CD4-positive, alpha-beta T cell (primary cell): Measurements from ENCODE around the gene SMPX. TPM values are rescaled to one million over a fixed set of nuclear protein-coding genes. Genes with fewer than 3 reads are reported as not detected.

ENCODE experiments used
- ATAC-seq: fragments of 200-7000 bp; cut with Tn5 transposase; one replicate; pipeline ENCODE4 v1.10.0; 2022; ENCODE audit warnings: mild to moderate bottlenecking; ENCODE audit not compliant: poor library complexity
- CTCF ChIA-PET: fragments of 350-600 bp; sonication (Branson Sonifier 250); formaldehyde crosslinking; loops from one replicate; lab custom pipeline; 2021; ENCODE audit warnings: antibody characterized with exemption, inconsistent platforms; lab: Charles Lee
- POLR2A ChIA-PET: fragments of 350-600 bp; sonication (Branson Sonifier 250); formaldehyde crosslinking; loops from one replicate; lab custom pipeline; 2021; ENCODE audit warnings: antibody characterized with exemption, inconsistent platforms; lab: Charles Lee
- DNase-seq, 14 experiments: peaks; one replicate each; pipeline ENCODE4 v3.0.0-alpha.2; 2013 to 2020; ENCODE audit warnings: mixed read lengths in 2 of 14
- H3K27ac ChIP-seq, 2 donors: one replicate each; pipeline versions ENCODE4 v1.5.1 to v1.7.0; 2013; ENCODE audit warnings: low read length in 2 of 2, low read depth in 1 of 2, mild to moderate bottlenecking in 1 of 2
- H3K27me3 ChIP-seq, 2 experiments: 1 replicate in 1 of 2; 2 replicates in 1 of 2; pipeline versions ENCODE4 v1.6.1 to v1.7.0; 2013; ENCODE audit warnings: low read length in 2 of 2, control low read depth in 1 of 2, mild to moderate bottlenecking in 1 of 2, moderate library complexity in 1 of 2; ENCODE audit not compliant: insufficient read depth in 2 of 2, control insufficient read depth in 1 of 2
- H3K36me3 ChIP-seq: one replicate; pipeline ENCODE4 v1.6.1; 2013; ENCODE audit warnings: low read length, control low read depth; ENCODE audit not compliant: insufficient read depth
- H3K4me1 ChIP-seq: one replicate; pipeline ENCODE4 v1.6.1; 2013; ENCODE audit warnings: low read length, control low read depth; ENCODE audit not compliant: insufficient read depth
- H3K4me3 ChIP-seq: one replicate; pipeline ENCODE4 v1.5.1; 2013; ENCODE audit warnings: mild to moderate bottlenecking, low read length, moderate library complexity
- H3K9me3 ChIP-seq, 2 experiments: 1 replicate in 1 of 2; 2 replicates in 1 of 2; pipeline versions ENCODE4 v1.6.1 to v1.7.0; 2013; ENCODE audit warnings: low read length in 2 of 2, mild to moderate bottlenecking in 2 of 2, control low read depth in 1 of 2, moderate library complexity in 1 of 2; ENCODE audit not compliant: control insufficient read depth in 1 of 2, insufficient read depth in 1 of 2
- H3K27ac Mint-ChIP-seq: one replicate; pipeline ENCODE4 v1.8.0; 2020; ENCODE audit warnings: mixed read lengths
- H3K27me3 Mint-ChIP-seq: one replicate; pipeline ENCODE4 v1.8.0; 2021; ENCODE audit warnings: mixed read lengths
- H3K36me3 Mint-ChIP-seq: one replicate; pipeline ENCODE4 v1.8.0; 2021; ENCODE audit warnings: low read depth, mixed read lengths
- H3K4me1 Mint-ChIP-seq: one replicate; pipeline ENCODE4 v1.8.0; 2021; ENCODE audit warnings: low read depth, mixed read lengths
- H3K4me3 Mint-ChIP-seq: one replicate; pipeline ENCODE4 v1.8.0; 2020; ENCODE audit warnings: mild to moderate bottlenecking, mixed read lengths
- H3K9me3 Mint-ChIP-seq: one replicate; pipeline ENCODE4 v1.8.0; 2020; ENCODE audit warnings: mixed read lengths
- CTCF ChIP-seq: fragments of 200-600 bp; IDR thresholded peaks from one replicate; pipeline ENCODE4 v1.8.0; 2022; ENCODE audit warnings: antibody characterized with exemption, mild to moderate bottlenecking
- intact Hi-C, 2 experiments: fragments of 100-400 bp; cut with DNase I in 1 of 2; cut with micrococcal nuclease in 1 of 2; formaldehyde crosslinking; loops; one replicate each; pipeline versions ENCODE4 v1.15.1 to v1.9.0; 2023 to 2025; cut with DNase I, micrococcal nuclease
- total RNA-seq, 174 experiments: library from RNA in 2 of 174; stranded (reverse) in 2 of 174; gene quantifications; one replicate each; pipeline ENCODE4 v1.2.3 and lab custom pipeline; 2021 to 2026

SMPX gene
- total RNA-seq, 2 experiments from 2014 or later, result not detected

- H3K4me1 ChIP-seq, result no peaks in the 10 kb centered on the region
- Mint-ChIP-seq H3K9me3 (no peaks in the 10 kb centered on the region), H3K27me3 (no peaks in the 10 kb centered on the region), H3K36me3 (no peaks in the 10 kb centered on the region), H3K4me3 (no peak overlapping the region), H3K27ac (no peak overlapping the region), H3K4me1 (no peaks in the 10 kb centered on the region)
- intact Hi-C loops, result no loop called here
- TF ChIP-seq CTCF, result no peak
- H3K27ac ChIP-seq, result no peak overlapping the region
- ATAC-seq (no peak), DNase-seq (no peak)
- no peaks in the 10 kb centered on the region for H3K9me3 ChIP-seq
- CTCF ChIA-PET, result no interaction called here
- no peaks in the 10 kb centered on the region for H3K27me3 ChIP-seq
- H3K4me3 ChIP-seq, result no peak overlapping the region
- POLR2A ChIA-PET, result no interaction called here
- no peaks in the 10 kb centered on the region for H3K36me3 ChIP-seq
Observed at GRCh38 chrX:21798677-21799219, 40.8 kb upstream of the SMPX start.

- Histone ChIP-seq H3K9me3 (no peaks in the 10 kb centered on the region), H3K4me3 (no peak overlapping the region), H3K36me3 (no peaks in the 10 kb centered on the region), H3K27me3 (no peaks in the 10 kb centered on the region), H3K4me1 (no peaks in the 10 kb centered on the region), H3K27ac (no peak overlapping the region)
- Mint-ChIP-seq H3K9me3 (no peaks in the 10 kb centered on the region), H3K4me3 (no peak overlapping the region), H3K27ac (no peak overlapping the region), H3K4me1 (no peaks in the 10 kb centered on the region), H3K27me3 (peaks cover 4% of the 10 kb centered on the region), H3K36me3 (no peaks in the 10 kb centered on the region)
- intact Hi-C loops, result no loop called here
- ChIA-PET POLR2A (no interaction called here), CTCF (no interaction called here)
- no peak for TF ChIP-seq CTCF
- no peak for ATAC-seq
- DNase-seq, result no peak
Observed at GRCh38 chrX:21781976-21782375, 24.1 kb upstream of the SMPX start.

GRCh38 chrX:21781525-21781924 lies 23.6 kb upstream of the SMPX start:
- ChIA-PET POLR2A (no interaction called here), CTCF (no interaction called here)
- intact Hi-C loops, result no loop called here
- DNase-seq (no peak), ATAC-seq (no peak)
- Histone ChIP-seq H3K36me3 (no peaks in the 10 kb centered on the region), H3K27ac (no peak overlapping the region), H3K4me1 (no peaks in the 10 kb centered on the region), H3K9me3 (no peaks in the 10 kb centered on the region), H3K4me3 (no peak overlapping the region), H3K27me3 (no peaks in the 10 kb centered on the region)
- no peaks in the 10 kb centered on the region for H3K9me3 Mint-ChIP-seq
- no peak overlapping the region for H3K27ac Mint-ChIP-seq
- TF ChIP-seq CTCF, result no peak
- H3K4me3 Mint-ChIP-seq, result no peak overlapping the region
- no peaks in the 10 kb centered on the region for H3K4me1 Mint-ChIP-seq
- H3K27me3 Mint-ChIP-seq, result peaks cover 4% of the 10 kb centered on the region
- H3K36me3 Mint-ChIP-seq, result no peaks in the 10 kb centered on the region
